Central memory CD4-positive, alpha-beta T cell (primary cell): ENCODE data around the gene HNRNPCL4.
"Not testable (repeated sequence)": the region's sequence is repeated elsewhere in the genome, so short reads cannot be mapped to it uniquely, and the experiment has no call there.

Experiments
- DNase-seq: peaks from one replicate; pipeline ENCODE4 v3.0.0; 2022
- total RNA-seq, 3 experiments: gene quantifications; one replicate each; lab custom pipeline; 2026; lab: John Stamatoyannopoulos, UW

The HNRNPCL4 gene
- 0 to 0.07 (median 0) reads per million in 3 experiments for total RNA-seq

- DNase-seq = not testable (repeated sequence)
Observed at GRCh38 chr1:13165531-13165930, at the start of gene HNRNPCL4. HNRNPCL4 (minus strand) TSS chr1:13165631; CDS start chr1:13165467, 164 bp downstream.

- not testable (repeated sequence) for DNase-seq
Observed at GRCh38 chr1:13208712-13209111, 43.3 kb upstream of the HNRNPCL4 start.

- DNase-seq = not testable (repeated sequence)
Observed at GRCh38 chr1:13201309-13201708, 35.9 kb upstream of the HNRNPCL4 start, which contains the start of gene PRAMEF13. PRAMEF13 (minus strand) TSS chr1:13201409; CDS start chr1:13199589, 1,820 bp downstream.

- DNase-seq = not testable (repeated sequence)
Observed at GRCh38 chr1:13171548-13171947, 6.1 kb upstream of the HNRNPCL4 start, which contains the start of gene PRAMEF9. PRAMEF9 (plus strand) TSS chr1:13171848; CDS start chr1:13175281, 3,433 bp downstream.

GRCh38 chr1:13155909-13156308 is 9.5 kb downstream of the HNRNPCL4 start, which contains the start of gene PRAMEF26:
PRAMEF26 (minus strand) TSS chr1:13156009; CDS start chr1:13153095, 2,914 bp downstream.
- DNase-seq = not testable (repeated sequence)

- not testable (repeated sequence) for DNase-seq
Observed at GRCh38 chr1:13116754-13117153, 48.7 kb downstream of the HNRNPCL4 start, which contains the start of gene HNRNPCL2. HNRNPCL2 (minus strand) TSS chr1:13116854; CDS start chr1:13116400, 454 bp downstream.
